ENCODE data around the gene PADI4.

PADI4 gene

DNA sequence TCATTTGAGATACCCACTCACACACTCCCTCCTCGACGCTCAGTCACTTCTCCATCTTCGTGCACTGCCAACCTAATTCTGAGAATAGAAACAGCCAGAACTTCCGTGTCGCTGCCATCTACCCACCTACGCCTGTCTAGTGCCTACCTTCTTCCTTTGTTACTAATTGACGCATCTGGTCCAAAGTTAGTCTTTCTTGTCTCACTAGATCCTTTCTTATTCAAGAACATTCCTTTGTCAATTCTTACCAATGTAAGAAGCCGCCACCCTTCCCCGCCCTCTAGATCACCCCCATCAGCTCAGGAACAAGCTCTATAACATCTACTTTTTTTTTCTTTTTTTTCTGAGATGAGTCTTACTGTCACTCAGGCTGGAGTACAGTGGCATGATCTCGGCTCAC, 67.7 kb downstream of the PADI4 start:
- Histone ChIP-seq H3K36me3 (ENCODE audit: control insufficient read depth, insufficient read depth, low read length) (no peaks in the 10 kb centered on the region), H3K27me3 (replicated peaks; ENCODE audit: control insufficient read depth, insufficient read depth, low read length) (peaks cover 1% of the 10 kb centered on the region), H3K4me3 (replicated peaks; ENCODE audit: low read depth, low read length) (no peak overlapping the region)
- no peak for DNase-seq (ENCODE audit: extremely low read depth, insufficient read length)
- TF ChIP-seq, protein P1, sequence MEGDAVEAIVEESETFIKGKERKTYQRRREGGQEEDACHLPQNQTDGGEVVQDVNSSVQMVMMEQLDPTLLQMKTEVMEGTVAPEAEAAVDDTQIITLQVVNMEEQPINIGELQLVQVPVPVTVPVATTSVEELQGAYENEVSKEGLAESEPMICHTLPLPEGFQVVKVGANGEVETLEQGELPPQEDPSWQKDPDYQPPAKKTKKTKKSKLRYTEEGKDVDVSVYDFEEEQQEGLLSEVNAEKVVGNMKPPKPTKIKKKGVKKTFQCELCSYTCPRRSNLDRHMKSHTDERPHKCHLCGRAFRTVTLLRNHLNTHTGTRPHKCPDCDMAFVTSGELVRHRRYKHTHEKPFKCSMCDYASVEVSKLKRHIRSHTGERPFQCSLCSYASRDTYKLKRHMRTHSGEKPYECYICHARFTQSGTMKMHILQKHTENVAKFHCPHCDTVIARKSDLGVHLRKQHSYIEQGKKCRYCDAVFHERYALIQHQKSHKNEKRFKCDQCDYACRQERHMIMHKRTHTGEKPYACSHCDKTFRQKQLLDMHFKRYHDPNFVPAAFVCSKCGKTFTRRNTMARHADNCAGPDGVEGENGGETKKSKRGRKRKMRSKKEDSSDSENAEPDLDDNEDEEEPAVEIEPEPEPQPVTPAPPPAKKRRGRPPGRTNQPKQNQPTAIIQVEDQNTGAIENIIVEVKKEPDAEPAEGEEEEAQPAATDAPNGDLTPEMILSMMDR (IDR thresholded peaks at IDR 0.05; ENCODE audit: insufficient read depth, low read length, poor library complexity, severe bottlenecking) = no peak

DNA sequence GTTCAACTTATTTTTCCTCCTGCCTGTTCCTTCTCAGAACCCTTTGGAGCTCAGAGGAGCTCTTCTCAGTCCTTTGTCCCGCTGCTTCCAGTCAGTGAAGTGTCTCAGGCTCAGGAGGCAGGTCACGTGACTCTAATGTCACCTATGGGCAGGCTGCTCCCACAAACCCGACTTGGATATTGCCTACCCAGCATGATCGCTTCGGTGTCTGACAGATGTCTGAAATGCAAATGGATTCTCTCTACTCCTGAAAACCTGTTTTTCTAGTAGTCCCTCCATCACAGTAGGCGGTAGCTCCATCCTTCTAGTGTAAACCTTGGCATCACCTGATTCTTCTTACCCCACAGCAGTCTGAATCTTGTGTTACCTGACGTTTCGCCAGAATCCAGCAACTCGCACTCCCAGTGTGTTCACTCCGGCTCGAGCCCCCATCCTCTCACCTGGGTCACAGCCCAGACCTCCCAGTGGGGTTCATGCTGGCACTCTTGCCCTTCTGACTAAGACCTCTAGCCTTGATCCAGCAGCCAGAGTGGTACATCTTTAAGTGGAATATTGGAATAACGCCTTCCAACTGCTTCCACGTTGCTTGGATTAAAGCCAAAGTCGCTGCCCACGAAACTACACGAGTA, 69.4 kb downstream of the PADI4 start:
- no peak for DNase-seq (ENCODE audit: extremely low read depth, insufficient read length)
- Histone ChIP-seq H3K4me3 (replicated peaks; ENCODE audit: low read depth, low read length) (no peak overlapping the region), H3K27me3 (replicated peaks; ENCODE audit: control insufficient read depth, insufficient read depth, low read length) (no peaks in the 10 kb centered on the region; the same call in none of the 2 replicates), H3K36me3 (ENCODE audit: control insufficient read depth, insufficient read depth, low read length) (no peaks in the 10 kb centered on the region)
- TF ChIP-seq, protein P1 (IDR thresholded peaks at IDR 0.05; ENCODE audit: insufficient read depth, low read length, poor library complexity, severe bottlenecking) = no peak

DNA sequence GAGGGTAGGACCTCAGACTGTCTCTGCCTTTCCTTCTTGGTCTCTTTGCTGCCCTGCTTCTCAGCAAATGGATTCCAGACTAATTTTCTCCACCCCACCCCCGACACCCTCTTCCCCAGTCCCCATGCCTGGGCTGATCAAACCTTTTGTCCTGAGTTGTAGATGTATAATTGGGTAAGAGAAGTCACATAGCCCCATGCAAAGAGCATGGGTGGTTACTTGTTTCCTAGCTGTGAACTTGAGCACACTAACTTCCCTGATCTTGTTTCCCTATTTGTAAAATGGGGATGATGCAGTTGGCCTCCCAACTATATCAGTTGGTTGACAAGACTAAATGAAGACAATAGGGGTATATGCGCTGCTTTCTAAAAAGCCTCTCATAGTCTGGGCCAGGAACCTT, 73.2 kb downstream of the PADI4 start:
- no peaks in the 10 kb centered on the region for H3K36me3 ChIP-seq (ENCODE audit: control insufficient read depth, insufficient read depth, low read length)
- TF ChIP-seq, protein P1 (IDR thresholded peaks at IDR 0.05; ENCODE audit: insufficient read depth, low read length, poor library complexity, severe bottlenecking) = no peak
- no peaks in the 10 kb centered on the region; the same call in none of the 2 replicates for H3K27me3 ChIP-seq (replicated peaks; ENCODE audit: control insufficient read depth, insufficient read depth, low read length)
- no peak overlapping the region for H3K4me3 ChIP-seq (replicated peaks; ENCODE audit: low read depth, low read length)
- DNase-seq (ENCODE audit: extremely low read depth, insufficient read length) = no peak

DNA sequence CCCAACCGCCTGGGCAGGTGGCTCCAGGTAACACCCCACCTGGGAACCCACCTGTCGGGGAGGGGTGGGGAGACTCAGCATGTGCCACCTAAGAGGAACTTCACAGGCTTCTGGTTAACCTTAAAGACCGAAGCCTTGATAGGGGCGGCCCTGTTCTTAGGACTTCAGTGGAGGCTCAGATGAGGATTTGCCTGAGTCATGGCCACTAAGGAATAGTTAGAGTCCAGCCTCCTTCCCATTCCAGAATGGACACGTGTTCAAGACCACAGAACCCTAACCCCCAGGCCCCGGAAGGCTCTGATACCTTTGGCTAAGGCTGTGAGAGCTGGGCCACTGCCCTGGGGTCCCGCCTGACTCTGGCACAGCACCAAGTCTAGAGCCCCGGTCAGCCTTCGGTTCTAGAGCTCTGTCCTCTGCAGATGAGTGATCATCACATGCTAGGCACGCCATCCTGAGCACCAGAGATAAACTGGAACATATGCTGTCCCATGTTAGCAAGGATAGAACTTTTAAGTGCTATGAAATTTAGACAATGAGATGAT, 84.3 kb downstream of the PADI4 start:
- no peak overlapping the region for H3K4me3 ChIP-seq (replicated peaks; ENCODE audit: low read depth, low read length)
- H3K27me3 ChIP-seq (replicated peaks; ENCODE audit: control insufficient read depth, insufficient read depth, low read length) = peaks cover 2% of the 10 kb centered on the region; the same call in 1 of the 2 replicates
- no peak for DNase-seq (ENCODE audit: extremely low read depth, insufficient read length)
- TF ChIP-seq, protein P1 (IDR thresholded peaks at IDR 0.05; ENCODE audit: insufficient read depth, low read length, poor library complexity, severe bottlenecking) = no peak
- H3K36me3 ChIP-seq (ENCODE audit: control insufficient read depth, insufficient read depth, low read length) = no peaks in the 10 kb centered on the region

DNA sequence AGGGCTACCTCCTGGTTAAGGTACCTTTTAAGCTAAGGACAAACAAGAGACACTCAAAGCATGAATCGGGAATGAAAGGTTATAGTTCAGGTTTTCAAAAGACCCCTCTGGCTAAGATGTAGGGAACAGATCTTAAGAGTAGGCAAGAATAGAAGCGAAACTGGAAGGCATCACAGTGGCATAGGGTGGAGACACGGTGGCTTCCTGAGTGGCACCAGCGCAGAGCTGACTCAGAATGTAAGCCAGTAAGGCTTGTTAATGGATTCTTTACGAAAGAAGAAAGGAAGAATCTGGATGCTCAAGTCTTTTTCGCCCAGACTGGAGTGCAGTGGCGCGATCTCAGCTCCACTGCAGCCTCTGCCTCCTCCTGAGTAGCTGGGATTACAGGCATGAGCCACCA, 85.2 kb downstream of the PADI4 start:
- TF ChIP-seq, protein P1 (IDR thresholded peaks at IDR 0.05; ENCODE audit: insufficient read depth, low read length, poor library complexity, severe bottlenecking) = no peak
- H3K4me3 ChIP-seq (replicated peaks; ENCODE audit: low read depth, low read length) = no peak overlapping the region
- peaks cover 2% of the 10 kb centered on the region; the same call in 1 of the 2 replicates for H3K27me3 ChIP-seq (replicated peaks; ENCODE audit: control insufficient read depth, insufficient read depth, low read length)
- DNase-seq (ENCODE audit: extremely low read depth, insufficient read length) = no peak
- H3K36me3 ChIP-seq (ENCODE audit: control insufficient read depth, insufficient read depth, low read length) = no peaks in the 10 kb centered on the region

All from GM06990 (cell line).